OCI-LY7 (cell line): ENCODE measurements around the gene OR5B21. TPM values are rescaled to one million over a fixed set of nuclear protein-coding genes. Genes with fewer than 3 reads are reported as not detected.
A peak's percentile ranks its signal among the peaks of the same experiment; 100 is the strongest.

ENCODE experiments used
- BruUV-seq: library from RNA; stranded (reverse); fragments of 400-500 nt; replicated peaks from 2 replicates; lab custom pipeline; 2021; lab: Mats Ljungman, UMichigan
- CTCF ChIA-PET: fragments of 300-600 bp; sonication (Branson Sonifier 250); formaldehyde crosslinking; loops from one replicate; lab custom pipeline; 2022; ENCODE audit warnings: antibody characterized with exemption; ENCODE audit not compliant: unreplicated experiment; lab: Charles Lee
- POLR2A ChIA-PET: fragments of 300-600 bp; sonication (Branson Sonifier 250); formaldehyde crosslinking; loops from one replicate; lab custom pipeline; 2022; ENCODE audit warnings: antibody characterized with exemption; lab: Charles Lee
- DNase-seq: peaks from one replicate; pipeline ENCODE4 v3.0.0-alpha.2; 2015; ENCODE audit warnings: low spot score
- H2AFZ ChIP-seq: fragments of 200-600 bp; sonication (generic), shearing (Covaris generic); 2 replicates; pipeline ENCODE4 v1.6.1; 2014; ENCODE audit warnings: mild to moderate bottlenecking, antibody characterized with exemption, low read length, moderate library complexity
- H3K27ac ChIP-seq: fragments of 200-600 bp; sonication (generic); 2 replicates; pipeline ENCODE4 v1.5.1; 2014; ENCODE audit warnings: mixed run types, low read depth, mild to moderate bottlenecking, moderate library complexity, low read length, inconsistent platforms; ENCODE audit not compliant: poor library complexity, severe bottlenecking
- H3K36me3 ChIP-seq: fragments of 200-600 bp; sonication (generic); 2 replicates; pipeline ENCODE4 v1.6.1; 2014; ENCODE audit warnings: mild to moderate bottlenecking, antibody characterized with exemption, low read length, moderate library complexity, mixed read lengths; ENCODE audit not compliant: insufficient read depth
- H3K4me1 ChIP-seq: fragments of 200-600 bp; sonication (generic); 2 replicates; pipeline ENCODE4 v1.5.1; 2014; ENCODE audit warnings: mild to moderate bottlenecking, low read length; ENCODE audit not compliant: insufficient read depth, poor library complexity, severe bottlenecking
- H3K4me2 ChIP-seq: fragments of 200-600 bp; sonication (generic); 2 replicates; pipeline ENCODE4 v1.6.1; 2014; ENCODE audit warnings: mild to moderate bottlenecking, low read length
- H3K4me3 ChIP-seq: fragments of 200-600 bp; sonication (generic); 2 replicates; pipeline ENCODE4 v1.5.1; 2014; ENCODE audit warnings: mild to moderate bottlenecking, low read depth, low read length; ENCODE audit not compliant: poor library complexity, severe bottlenecking
- H3K79me2 ChIP-seq: fragments of 200-600 bp; sonication (generic); 2 replicates; pipeline ENCODE4 v1.6.1; 2016; ENCODE audit warnings: low read depth, mild to moderate bottlenecking, low read length, moderate library complexity, mixed read lengths; ENCODE audit not compliant: insufficient read depth
- H3K9me2 ChIP-seq: fragments of 200-600 bp; sonication (generic); 2 replicates; pipeline ENCODE4 v1.6.1; 2016; ENCODE audit warnings: mild to moderate bottlenecking, low read length, mixed read lengths; ENCODE audit not compliant: insufficient read depth
- H3K9me3 ChIP-seq: fragments of 200-600 bp; sonication (generic); 2 replicates; pipeline ENCODE4 v1.6.1; 2014; ENCODE audit warnings: mild to moderate bottlenecking, mixed run types, low read length, mixed read lengths
- H4K20me1 ChIP-seq: fragments of 200-600 bp; sonication (generic); 2 replicates; pipeline ENCODE4 v1.6.1; 2014; ENCODE audit warnings: mild to moderate bottlenecking, antibody characterized with exemption, low read length, moderate library complexity, mixed read lengths; ENCODE audit not compliant: insufficient read depth
- CTCF ChIP-seq: fragments of 200-600 bp; sonication (generic); conservative IDR thresholded peaks from 2 replicates; pipeline ENCODE4 v1.5.1; 2014; ENCODE audit warnings: mild to moderate bottlenecking, antibody characterized with exemption, low read length, moderate library complexity, mixed read lengths
- EZH2phosphoT487 ChIP-seq: fragments of 200-600 bp; sonication (generic); IDR thresholded peaks from 2 replicates; pipeline ENCODE4 v1.6.1; 2018; ENCODE audit warnings: low read depth, borderline replicate concordance, mild to moderate bottlenecking, mixed run types, antibody characterized with exemption, low read length, moderate library complexity, mixed read lengths
- intact Hi-C: fragments of 100-400 bp; cut with micrococcal nuclease; formaldehyde crosslinking; loops from one replicate; pipeline ENCODE4 v1.10.0; 2022; ENCODE audit not compliant: unreplicated experiment
- total RNA-seq, 2 experiments: library from RNA; depleted of rRNA in 1 of 2; stranded (reverse); fragments of >200 nt in 1 of 2; shearing (Covaris generic) in 1 of 2; gene quantifications; 2 replicates each; pipeline ENCODE4 v1.2.3, GENCODE V29; 2014 to 2022

OR5B21 gene
- total RNA-seq, 2 experiments from 2014 or later, result 0.48 TPM; not detected in 1

- BruUV-seq, result no TSS peak
- no peaks in the 10 kb centered on the region for H3K9me3 ChIP-seq
- CTCF ChIA-PET, result no interaction called here
- peak; percentile 98 for TF ChIP-seq CTCF
- no peak for TF ChIP-seq EZH2phosphoT487
- POLR2A ChIA-PET, result interaction anchor here (0.7 to 2.3 kb wide), 4 partner anchors 16 to 53 kb away, joined by 3 to 9 read pairs (median 5); partner anchors contain the start of gene LPXN
- DNase-seq, result peak; percentile 81
- no peaks in the 10 kb centered on the region for H3K79me2 ChIP-seq
- H3K9me2 ChIP-seq, result no peaks in the 10 kb centered on the region
- peaks cover 38% of the 10 kb centered on the region for H3K36me3 ChIP-seq
- H4K20me1 ChIP-seq, result no peaks in the 10 kb centered on the region
- peak overlapping the region; percentile 85 for H3K27ac ChIP-seq
- no peak overlapping the region for H2AFZ ChIP-seq
- peak overlapping the region; percentile 61 for H3K4me2 ChIP-seq
- H3K4me1 ChIP-seq, result peaks cover 39% of the 10 kb centered on the region
- intact Hi-C loops, result loop anchor here (1.0 to 10.0 kb wide), 3 partner anchors 53 to 957 kb away; partner anchors contain the start of genes SELENOH and UBE2L6
- H3K4me3 ChIP-seq, result peak overlapping the region; percentile 22
These were observed 16.5 kb upstream of the OR5B21 start for GRCh38 chr11:58524232-58525036.

- Histone ChIP-seq H3K4me1 (no peaks in the 10 kb centered on the region), H3K9me3 (no peaks in the 10 kb centered on the region), H3K36me3 (no peaks in the 10 kb centered on the region), H4K20me1 (no peaks in the 10 kb centered on the region), H3K9me2 (no peaks in the 10 kb centered on the region), H3K27ac (no peak overlapping the region), H3K4me2 (no peak overlapping the region), H3K79me2 (no peaks in the 10 kb centered on the region), H3K4me3 (no peak overlapping the region), H2AFZ (no peak overlapping the region)
- DNase-seq, result peak; percentile 41
- ChIA-PET POLR2A (no interaction called here), CTCF (no interaction called here)
- intact Hi-C loops, result loop anchor here (5.0 to 10.0 kb wide), 4 partner anchors 229 to 1049 kb away; partner anchors contain the start of genes RTN4RL2 and YPEL4
- TF ChIP-seq CTCF (peak; percentile 74), EZH2phosphoT487 (no peak)
- no TSS peak for BruUV-seq
These were observed 6.0 kb upstream of the OR5B21 start for GRCh38 chr11:58513747-58514367.
